Posterior cingulate gyrus (tissue), 11 donors: ENCODE data around the gene ATP1A4.

ENCODE experiments used
- DNase-seq, 10 donors: peaks; one replicate each; pipeline versions ENCODE4 v3.0.0 to v3.0.0-alpha.2; 2020 to 2021; ENCODE audit warnings: mixed read lengths in 3 of 10
- intact Hi-C: fragments of 100-400 bp; cut with DNase I; formaldehyde crosslinking; loops from one replicate; pipeline ENCODE4 v1.15.1; 2023

The ATP1A4 gene

DNA sequence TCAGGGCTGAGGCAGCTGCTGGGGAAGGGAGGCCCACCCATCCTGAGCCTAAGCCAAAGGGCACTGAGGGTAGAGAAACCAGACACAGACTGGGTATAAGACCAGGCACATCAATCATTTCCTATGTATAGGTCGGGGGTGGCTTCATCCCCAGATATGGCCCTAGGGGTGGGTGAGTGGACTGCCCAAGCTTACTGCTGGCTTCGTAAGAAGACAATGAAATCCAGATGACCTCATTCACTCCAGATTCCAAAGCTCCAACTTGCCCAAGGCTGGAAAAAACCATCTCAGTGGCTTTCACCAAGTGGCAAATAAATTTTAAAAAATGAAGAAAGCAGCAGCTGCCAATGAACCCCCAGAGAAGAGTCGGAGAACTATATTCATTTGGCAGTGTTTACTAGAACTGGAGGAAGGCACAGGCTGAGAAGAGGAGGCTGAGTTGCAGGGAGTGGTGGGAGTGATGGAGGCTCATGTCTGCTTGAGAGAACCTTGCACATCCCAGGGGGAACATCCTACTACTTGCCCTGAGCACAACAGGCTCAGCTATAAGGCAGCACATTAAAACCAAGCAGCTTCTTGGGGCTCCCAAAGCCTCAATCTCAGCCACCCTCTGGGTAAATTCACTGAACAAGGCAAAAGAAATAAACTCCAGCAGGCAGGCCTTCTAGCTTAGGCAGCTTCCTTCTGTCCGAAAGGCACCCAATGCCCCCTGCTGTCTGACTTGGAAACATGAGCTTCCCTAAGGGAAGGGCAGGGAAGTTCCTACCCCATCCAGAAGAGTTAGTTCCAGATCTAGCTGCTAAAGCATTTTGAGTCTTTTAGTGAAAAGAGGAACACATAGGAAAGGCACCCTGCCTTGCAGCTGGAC lies 67.9 kb downstream of the ATP1A4 start:
- intact Hi-C loops = loop anchor here (1.0 kb wide), 1 partner anchor 26 kb away; no protein-coding TSS in a partner anchor
- DNase-seq = peak in 8 of 10 donors; percentile 57 to 95 (median 78)

DNA sequence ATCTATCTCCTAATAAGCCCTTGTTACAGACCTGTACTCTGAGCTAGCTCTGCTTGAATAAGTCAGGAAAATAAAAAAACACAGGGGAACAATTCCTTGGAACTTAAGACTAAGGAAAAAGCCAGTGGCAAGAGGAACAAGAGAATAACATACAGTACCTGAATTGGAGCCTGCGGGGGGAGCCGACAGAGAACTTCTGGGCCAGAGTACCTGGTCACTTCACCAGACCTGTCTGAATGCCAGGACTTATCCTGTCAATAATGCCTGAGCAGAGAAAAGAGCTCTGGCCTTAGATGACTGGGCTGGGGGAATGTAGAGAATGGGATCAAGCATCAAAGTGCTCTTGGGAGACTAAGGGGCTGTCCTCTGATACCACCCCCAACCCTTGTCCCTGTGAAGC lies 68.9 kb downstream of the ATP1A4 start:
- intact Hi-C loops = no loop called here
- no peak for DNase-seq

GRCh38 chr1:160221089-160221488 lies 69.7 kb downstream of the ATP1A4 start:
- DNase-seq = no peak
- intact Hi-C loops = no loop called here

GRCh38 chr1:160222546-160222945 lies 71.1 kb downstream of the ATP1A4 start:
- DNase-seq = no peak
- intact Hi-C loops = no loop called here

DNA sequence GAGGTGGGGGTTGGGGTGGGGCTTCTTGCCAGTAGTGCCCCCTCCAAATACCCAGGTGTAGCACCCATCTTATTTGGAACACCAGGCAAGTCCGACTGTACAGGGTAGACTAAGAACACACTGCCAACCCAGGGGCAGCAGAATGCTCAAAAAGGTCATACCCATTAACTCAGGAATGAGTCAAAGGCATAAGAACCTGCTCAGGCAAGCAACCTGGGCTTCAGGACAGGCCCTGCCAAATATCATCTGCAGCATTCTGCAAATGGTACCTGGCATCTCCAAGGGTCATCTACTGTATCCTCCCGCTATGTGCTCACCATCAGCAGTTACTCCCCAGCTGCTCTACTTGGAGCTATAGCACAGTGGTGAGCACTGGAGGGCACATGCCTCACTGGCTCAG lies 73.2 kb downstream of the ATP1A4 start:
- no peak for DNase-seq
- intact Hi-C loops = no loop called here

DNA sequence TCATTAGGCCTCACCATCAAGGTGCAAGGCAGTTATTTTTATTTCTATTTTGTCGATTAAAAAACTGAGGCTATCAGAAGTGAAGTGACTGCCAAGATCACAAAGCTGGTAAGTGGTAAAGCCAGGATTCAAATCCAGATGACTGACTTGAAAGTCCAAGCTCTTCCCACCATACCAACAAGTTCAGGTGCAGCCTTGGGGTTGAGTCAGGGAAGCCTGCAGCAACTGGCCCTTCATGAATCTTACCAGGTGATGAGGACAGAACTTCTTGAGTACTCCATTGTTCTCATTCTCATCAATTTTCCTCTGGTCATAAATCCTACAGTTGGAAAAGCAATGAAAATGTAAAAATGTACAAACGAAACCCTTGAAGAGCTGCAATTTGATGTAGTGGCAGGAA lies 73.9 kb downstream of the ATP1A4 start:
- intact Hi-C loops = no loop called here
- DNase-seq = no peak

GRCh38 chr1:160226623-160227022 lies 75.2 kb downstream of the ATP1A4 start:
- intact Hi-C loops = no loop called here
- DNase-seq = no peak

GRCh38 chr1:160227034-160227433 lies 75.6 kb downstream of the ATP1A4 start:
- DNase-seq = no peak
- intact Hi-C loops = no loop called here

DNA sequence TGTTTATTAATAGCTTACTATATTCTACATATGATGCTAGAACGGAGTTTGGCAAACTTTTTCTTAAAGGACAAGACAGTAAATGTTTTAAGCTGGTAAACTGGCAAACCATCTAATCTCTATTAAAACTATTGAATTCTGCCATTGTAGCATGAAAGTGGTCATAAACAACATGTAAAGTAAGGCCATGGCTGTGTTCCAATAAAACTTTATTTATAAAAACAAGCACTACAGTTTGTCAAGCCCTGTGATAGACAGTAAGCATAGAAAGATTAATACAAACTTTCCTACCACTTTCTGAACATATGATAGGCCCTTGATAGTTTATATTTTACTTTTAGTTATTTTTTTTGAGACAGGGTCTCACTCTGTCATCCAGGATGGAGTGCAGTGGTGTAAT lies 76.2 kb downstream of the ATP1A4 start:
- DNase-seq = no peak
- intact Hi-C loops = no loop called here

DNA sequence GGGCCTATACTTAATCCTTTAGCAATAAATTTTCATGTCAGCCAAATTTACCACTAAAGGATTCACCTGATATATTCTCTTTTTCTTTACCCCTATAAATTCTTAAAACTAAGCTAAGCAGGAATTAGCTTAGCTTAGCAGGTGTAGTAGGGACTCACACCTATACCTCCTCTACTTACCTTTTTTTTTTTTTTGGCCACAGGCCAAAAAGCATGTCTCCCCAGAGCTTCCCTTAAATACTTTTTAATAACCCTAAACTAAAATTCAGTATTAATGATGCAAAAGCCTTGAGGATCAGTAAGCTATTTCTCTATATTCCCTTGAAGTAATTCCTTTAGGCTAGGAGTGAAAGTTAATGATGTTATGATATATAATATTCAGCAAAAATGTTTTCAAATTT lies 77.0 kb downstream of the ATP1A4 start:
- no peak for DNase-seq
- intact Hi-C loops = no loop called here

DNA sequence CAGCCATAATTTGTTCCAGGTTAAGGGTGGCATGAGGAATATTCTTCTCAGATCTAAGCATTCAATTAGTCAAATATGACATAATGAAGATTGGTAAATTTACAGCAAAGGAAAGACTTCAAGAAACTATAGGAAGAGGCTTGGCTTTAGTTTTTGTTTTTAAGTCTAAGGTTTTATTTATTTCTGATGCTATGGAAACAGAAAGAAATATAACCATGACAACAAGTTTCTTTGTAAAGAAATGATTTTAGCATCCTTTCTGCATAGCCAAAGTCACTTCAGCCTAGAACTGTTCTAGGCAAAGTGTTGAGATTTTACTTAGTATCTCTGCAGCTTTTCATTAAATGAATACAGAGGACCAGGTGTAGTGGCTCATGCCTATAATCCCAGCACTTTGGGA lies 81.5 kb downstream of the ATP1A4 start:
- DNase-seq = no peak
- intact Hi-C loops = no loop called here
